H9 (cell line): ENCODE measurements around the gene ADAMTS3. TPM values are rescaled to one million over a fixed set of nuclear protein-coding genes. Genes with fewer than 3 reads are reported as not detected.

ENCODE experiments used
- DNase-seq: peaks from one replicate; pipeline ENCODE4 v3.0.0-alpha.2; 2017
- H2AFZ ChIP-seq: one replicate; pipeline ENCODE4 v1.6.1; 2013; ENCODE audit warnings: mild to moderate bottlenecking, low read length, control low read depth, moderate library complexity
- H2AK5ac ChIP-seq: 2 replicates; pipeline ENCODE4 v1.6.1; 2013; ENCODE audit warnings: low read length, control low read depth, mixed read lengths; ENCODE audit not compliant: insufficient read length
- H2BK120ac ChIP-seq: one replicate; pipeline ENCODE4 v1.6.1; 2013; ENCODE audit warnings: low read depth, mild to moderate bottlenecking, low read length, control low read depth, inconsistent platforms; ENCODE audit not compliant: poor library complexity, severe bottlenecking
- H2BK12ac ChIP-seq: 2 replicates; pipeline ENCODE4 v1.6.1; 2013; ENCODE audit warnings: low read length, control low read depth, mixed read lengths, low read depth; ENCODE audit not compliant: insufficient read length
- H2BK15ac ChIP-seq: 2 replicates; pipeline ENCODE4 v1.6.1; 2013; ENCODE audit warnings: low read depth, low read length, control low read depth
- H2BK20ac ChIP-seq: one replicate; pipeline ENCODE4 v1.6.1; 2013; ENCODE audit warnings: low read depth, mild to moderate bottlenecking, low read length, control low read depth, inconsistent platforms; ENCODE audit not compliant: poor library complexity, severe bottlenecking
- H2BK5ac ChIP-seq: 2 replicates; pipeline ENCODE4 v1.6.1; 2013; ENCODE audit warnings: low read length, control low read depth, mixed read lengths; ENCODE audit not compliant: insufficient read length
- H3K14ac ChIP-seq: 2 replicates; pipeline ENCODE4 v1.6.1; 2013; ENCODE audit warnings: low read length, control low read depth; ENCODE audit not compliant: insufficient read depth
- H3K18ac ChIP-seq: 2 replicates; pipeline ENCODE4 v1.6.1; 2013; ENCODE audit warnings: low read depth, mild to moderate bottlenecking, mixed read lengths, low read length, control low read depth; ENCODE audit not compliant: insufficient read length
- H3K23ac ChIP-seq: 2 replicates; pipeline ENCODE4 v1.6.1; 2013; ENCODE audit warnings: low read length, control low read depth, mixed read lengths, low read depth; ENCODE audit not compliant: insufficient read length
- H3K23me2 ChIP-seq: 2 replicates; pipeline ENCODE4 v1.6.1; 2013; ENCODE audit warnings: low read depth, mild to moderate bottlenecking, mixed read lengths, low read length, control low read depth; ENCODE audit not compliant: insufficient read length, poor library complexity, severe bottlenecking
- H3K27ac ChIP-seq: 2 replicates; pipeline ENCODE4 v1.5.1; 2013; ENCODE audit warnings: low read length, control low read depth, mixed read lengths, low read depth; ENCODE audit not compliant: insufficient read length
- H3K27me3 ChIP-seq: 2 replicates; pipeline ENCODE4 v1.6.1; 2013; ENCODE audit warnings: low read length, control low read depth, inconsistent platforms; ENCODE audit not compliant: insufficient read depth
- H3K4ac ChIP-seq: 2 replicates; pipeline ENCODE4 v1.6.1; 2013; ENCODE audit warnings: low read depth, mild to moderate bottlenecking, control low read depth, inconsistent platforms, low read length, moderate library complexity
- H3K4me1 ChIP-seq: 2 replicates; pipeline ENCODE4 v1.6.1; 2013; ENCODE audit warnings: low read length, control low read depth, inconsistent platforms; ENCODE audit not compliant: insufficient read depth
- H3K4me2 ChIP-seq: 2 replicates; pipeline ENCODE4 v1.6.1; 2013; ENCODE audit warnings: low read length, control low read depth, mixed read lengths; ENCODE audit not compliant: insufficient read length, insufficient read depth
- H3K56ac ChIP-seq: 2 replicates; pipeline ENCODE4 v1.6.1; 2013; ENCODE audit warnings: low read depth, mild to moderate bottlenecking, mixed read lengths, low read length, control low read depth; ENCODE audit not compliant: insufficient read length
- H3K79me1 ChIP-seq: 2 replicates; pipeline ENCODE4 v1.6.1; 2013; ENCODE audit warnings: low read depth, mild to moderate bottlenecking, moderate library complexity, low read length, control low read depth, inconsistent platforms; ENCODE audit not compliant: insufficient read depth, poor library complexity, severe bottlenecking
- H3K79me2 ChIP-seq: 2 replicates; pipeline ENCODE4 v1.6.1; 2013; ENCODE audit warnings: low read length, control low read depth, inconsistent platforms; ENCODE audit not compliant: insufficient read depth
- H3K9ac ChIP-seq: 2 replicates; pipeline ENCODE4 v1.6.1; 2013; ENCODE audit warnings: low read length, control low read depth, mixed read lengths; ENCODE audit not compliant: insufficient read length; ENCODE audit errors: extremely low read depth
- H3K9me3 ChIP-seq: one replicate; pipeline ENCODE4 v1.6.1; 2013; ENCODE audit warnings: low read depth, low read length, inconsistent platforms; ENCODE audit not compliant: control insufficient read depth
- H3T11ph ChIP-seq: one replicate; pipeline ENCODE4 v1.6.1; 2013; ENCODE audit warnings: mild to moderate bottlenecking, low read length, control low read depth, inconsistent platforms
- H4K20me1 ChIP-seq: one replicate; pipeline ENCODE4 v1.6.1; 2013; ENCODE audit not compliant: control insufficient read depth, insufficient read length, insufficient read depth
- H4K5ac ChIP-seq: 2 replicates; pipeline ENCODE4 v1.6.1; 2013; ENCODE audit warnings: low read depth, mild to moderate bottlenecking, mixed read lengths, low read length, control low read depth; ENCODE audit not compliant: insufficient read length
- H4K8ac ChIP-seq: replicated peaks from 2 replicates; pipeline ENCODE4 v1.6.1; 2013; ENCODE audit warnings: low read length, control low read depth, mixed read lengths, low read depth; ENCODE audit not compliant: insufficient read length
- H4K91ac ChIP-seq: 2 replicates; pipeline ENCODE4 v1.6.1; 2013; ENCODE audit warnings: low read depth, mild to moderate bottlenecking, moderate library complexity, mixed read lengths, low read length, control low read depth; ENCODE audit not compliant: insufficient read length
- H3K27ac Mint-ChIP-seq, 3 experiments: 2 replicates in 2 of 3; 3 replicates in 1 of 3; pipeline ENCODE4 v1.8.0; 2020 to 2021; ENCODE audit warnings: mixed read lengths in 3 of 3, mild to moderate bottlenecking in 1 of 3, moderate library complexity in 1 of 3
- H3K27me3 Mint-ChIP-seq: 2 replicates; pipeline ENCODE4 v1.8.0; 2021; ENCODE audit warnings: low read depth, mild to moderate bottlenecking, moderate library complexity, mixed read lengths
- H3K36me3 Mint-ChIP-seq, 3 experiments: 2 replicates in 2 of 3; 3 replicates in 1 of 3; pipeline ENCODE4 v1.8.0; 2020 to 2021; ENCODE audit warnings: low read depth in 3 of 3, mixed read lengths in 3 of 3; ENCODE audit not compliant: insufficient read depth in 1 of 3
- H3K4me1 Mint-ChIP-seq, 2 experiments: 2 replicates each; pipeline ENCODE4 v1.8.0; 2020; ENCODE audit warnings: mixed read lengths in 2 of 2
- H3K4me3 Mint-ChIP-seq, 2 experiments: 2 replicates in 1 of 2; 3 replicates in 1 of 2; pipeline ENCODE4 v1.8.0; 2020 to 2021; ENCODE audit warnings: mild to moderate bottlenecking in 2 of 2, mixed read lengths in 2 of 2, moderate library complexity in 1 of 2
- H3K9me3 Mint-ChIP-seq, 2 experiments: 2 replicates in 1 of 2; 3 replicates in 1 of 2; pipeline ENCODE4 v1.8.0; 2020; ENCODE audit warnings: mild to moderate bottlenecking in 2 of 2, mixed read lengths in 2 of 2, moderate library complexity in 1 of 2
- WGBS: extraction: QIAGEN DNeasy Blood & Tissue Kit; methylation state at CpG from one replicate; pipeline ENCODE4 v1.1.7; 2013; ENCODE audit warnings: missing lambda C conversion rate, low lambda C conversion rate, mixed read lengths; ENCODE audit not compliant: insufficient read length; ENCODE audit errors: extremely low coverage; 5-methylcytosine and 5-hydroxymethylcytosine counted together
- total RNA-seq: library from RNA; stranded (reverse); gene quantifications from 2 replicates; pipeline ENCODE4 v1.2.1, GENCODE V29; 2021
- TF ChIP-seq, protein P1 (sequence below): fragments of 200-600 bp; sonication (generic); conservative IDR thresholded peaks from 3 replicates; pipeline ENCODE4 v1.8.0; 2021; ENCODE audit warnings: antibody characterized with exemption, mild to moderate bottlenecking

The ADAMTS3 gene
- total RNA-seq, 1 experiment from 2014 or later, result 1.1 TPM

DNA sequence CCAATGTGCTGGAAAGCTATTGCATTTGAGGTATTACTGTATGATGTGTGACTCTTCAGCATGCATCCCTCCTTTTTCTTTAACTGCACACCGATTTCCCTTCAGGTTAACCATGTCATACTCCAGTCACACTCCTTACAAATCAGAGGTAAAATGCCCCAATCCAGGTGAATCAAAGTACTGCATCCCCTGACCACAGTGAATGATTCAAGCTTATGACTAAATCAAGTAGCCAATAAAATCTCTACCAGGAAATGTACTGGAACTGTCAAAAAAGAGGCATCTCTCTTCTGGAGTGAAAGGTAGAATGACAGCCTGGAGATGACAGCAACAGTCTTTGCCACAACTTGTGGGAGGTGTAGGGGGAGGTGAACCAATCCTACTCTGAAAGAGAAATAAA, 10.4 kb downstream of the ADAMTS3 start:
- H2AK5ac ChIP-seq, result no peak overlapping the region
- no peak overlapping the region for H3K23ac ChIP-seq
- H4K20me1 ChIP-seq, result no peaks in the 10 kb centered on the region
- H2BK12ac ChIP-seq, result no peak overlapping the region
- H3K14ac ChIP-seq, result no peak overlapping the region
- no CpG with 5 or more reads among the region's 1 CpG for WGBS
- H3T11ph ChIP-seq, result no peak overlapping the region
- no peak overlapping the region for H4K91ac ChIP-seq
- H4K8ac ChIP-seq, result no peak overlapping the region
- Mint-ChIP-seq H3K27me3 (no peaks in the 10 kb centered on the region), H3K27ac (no peak overlapping the region), H3K9me3 (no peaks in the 10 kb centered on the region; a peak in 1 of 5 replicates), H3K4me1 (no peaks in the 10 kb centered on the region), H3K36me3 (peaks cover 0 to 1% (median 0%) of the 10 kb centered on the region in 3 experiments; a peak in 1 of 7 replicates), H3K4me3 (no peak overlapping the region)
- H3K56ac ChIP-seq, result no peak overlapping the region
- DNase-seq, result no peak
- H3K23me2 ChIP-seq, result no peaks in the 10 kb centered on the region
- H4K5ac ChIP-seq, result no peak overlapping the region
- no peak overlapping the region for H2BK5ac ChIP-seq
- H3K18ac ChIP-seq, result no peak overlapping the region
- no peak overlapping the region for H3K4ac ChIP-seq
- no peaks in the 10 kb centered on the region for H3K79me1 ChIP-seq
- H3K27ac ChIP-seq, result no peak overlapping the region
- H3K9ac ChIP-seq, result no peak overlapping the region
- TF ChIP-seq, protein P1, sequence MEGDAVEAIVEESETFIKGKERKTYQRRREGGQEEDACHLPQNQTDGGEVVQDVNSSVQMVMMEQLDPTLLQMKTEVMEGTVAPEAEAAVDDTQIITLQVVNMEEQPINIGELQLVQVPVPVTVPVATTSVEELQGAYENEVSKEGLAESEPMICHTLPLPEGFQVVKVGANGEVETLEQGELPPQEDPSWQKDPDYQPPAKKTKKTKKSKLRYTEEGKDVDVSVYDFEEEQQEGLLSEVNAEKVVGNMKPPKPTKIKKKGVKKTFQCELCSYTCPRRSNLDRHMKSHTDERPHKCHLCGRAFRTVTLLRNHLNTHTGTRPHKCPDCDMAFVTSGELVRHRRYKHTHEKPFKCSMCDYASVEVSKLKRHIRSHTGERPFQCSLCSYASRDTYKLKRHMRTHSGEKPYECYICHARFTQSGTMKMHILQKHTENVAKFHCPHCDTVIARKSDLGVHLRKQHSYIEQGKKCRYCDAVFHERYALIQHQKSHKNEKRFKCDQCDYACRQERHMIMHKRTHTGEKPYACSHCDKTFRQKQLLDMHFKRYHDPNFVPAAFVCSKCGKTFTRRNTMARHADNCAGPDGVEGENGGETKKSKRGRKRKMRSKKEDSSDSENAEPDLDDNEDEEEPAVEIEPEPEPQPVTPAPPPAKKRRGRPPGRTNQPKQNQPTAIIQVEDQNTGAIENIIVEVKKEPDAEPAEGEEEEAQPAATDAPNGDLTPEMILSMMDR, result no peak
- no peak overlapping the region for H2BK120ac ChIP-seq
- H2AFZ ChIP-seq, result no peak overlapping the region
- no peaks in the 10 kb centered on the region for H3K27me3 ChIP-seq
- no peaks in the 10 kb centered on the region for H3K4me1 ChIP-seq
- no peaks in the 10 kb centered on the region for H3K9me3 ChIP-seq
- H2BK15ac ChIP-seq, result no peak overlapping the region
- H2BK20ac ChIP-seq, result no peak overlapping the region
- H3K4me2 ChIP-seq, result no peak overlapping the region
- no peaks in the 10 kb centered on the region for H3K79me2 ChIP-seq
